Transverse colon (tissue), 4 donors: ENCODE data around the gene RBM8A. TPM values are rescaled to one million over a fixed set of nuclear protein-coding genes. Genes with fewer than 3 reads are reported as not detected.

Experiments
- DNase-seq: peaks from one replicate; pipeline ENCODE4 v3.0.0-alpha.2; 2019
- H3K27ac ChIP-seq, 4 donors: fragments of 200-600 bp; sonication (generic); 2 replicates each; pipeline ENCODE4 v1.5.1; 2016 to 2018; ENCODE audit warnings: inconsistent platforms in 4 of 4
- H3K27me3 ChIP-seq: fragments of 200-600 bp; sonication (generic); 2 replicates; pipeline ENCODE4 v1.5.1; 2017; ENCODE audit warnings: inconsistent platforms
- H3K36me3 ChIP-seq, 4 donors: fragments of 200-600 bp; sonication (generic); 2 replicates each; pipeline ENCODE4 v1.5.1; 2017 to 2019; ENCODE audit warnings: inconsistent platforms in 4 of 4
- H3K4me1 ChIP-seq, 4 donors: fragments of 200-600 bp; sonication (generic); 2 replicates each; pipeline ENCODE4 v1.5.1; 2017 to 2020; ENCODE audit warnings: inconsistent platforms in 4 of 4
- H3K4me3 ChIP-seq, 4 donors: fragments of 200-600 bp; sonication (generic); 1 replicate in 1 of 4; 2 replicates in 3 of 4; pipeline versions ENCODE4 v1.5.1 to v1.6.1; 2017 to 2019; ENCODE audit warnings: inconsistent platforms in 4 of 4
- H3K9me3 ChIP-seq, 2 donors: fragments of 200-600 bp; sonication (generic); 2 replicates each; pipeline ENCODE4 v1.5.1; 2017 to 2019; ENCODE audit warnings: inconsistent platforms in 2 of 2
- CTCF ChIP-seq, 5 experiments: fragments of 200-600 bp in 3 of 5; fragments of 450-650 bp in 2 of 5; sonication (generic) in 3 of 5; IDR thresholded peaks; 1 replicate in 2 of 5; 2 replicates in 3 of 5; pipeline ENCODE4 v1.5.1; 2016 to 2017; ENCODE audit warnings: antibody characterized with exemption in 5 of 5, inconsistent platforms in 3 of 5, mild to moderate bottlenecking in 2 of 5, moderate library complexity in 1 of 5
- EP300 ChIP-seq: sonication (generic); formaldehyde crosslinking; IDR thresholded peaks from one replicate; pipeline ENCODE4 v1.6.1; 2017; ENCODE audit warnings: antibody characterized with exemption, low read depth
- POLR2A ChIP-seq: fragments of 450-650 bp; IDR thresholded peaks from one replicate; pipeline ENCODE4 v1.6.1; 2016; ENCODE audit warnings: antibody characterized with exemption, mild to moderate bottlenecking, moderate library complexity
- POLR2AphosphoS5 ChIP-seq, 3 donors: sonication (generic); formaldehyde crosslinking; IDR thresholded peaks; one replicate each; pipeline ENCODE4 v1.6.1; 2016; ENCODE audit warnings: antibody characterized with exemption in 3 of 3
- WGBS, 2 donors: methylation state at CpG; one replicate each; pipeline ENCODE4 v1.1.5; 2018; ENCODE audit warnings: low coverage in 1 of 2; 5-methylcytosine and 5-hydroxymethylcytosine counted together
- in situ Hi-C, 4 donors: fragments of 200-750 bp; cut with MboI; loops; one replicate each; pipeline versions ENCODE4 v1.15.0 to v1.15.1; 2017; ENCODE audit warnings: low sequenced_read_pairs in 3 of 4, low pct_ligation_motif_present in 1 of 4, low pct_unique_long_range_greater_than_20kb in 1 of 4
- intact Hi-C: fragments of 100-400 bp; cut with DNase I; formaldehyde crosslinking; loops from one replicate; pipeline ENCODE4 v1.15.1; 2023; ENCODE audit warnings: low total_unique reads
- total RNA-seq, 4 donors: library from RNA; depleted of rRNA; stranded (reverse); fragments of >200 nt; gene quantifications; one replicate each; pipeline ENCODE4 v1.1.0, GENCODE V29; 2016

RBM8A gene
- 100 to 1,000 TPM in 2 of 4 donors, 10 to 100 TPM in 2; 23.6 to 122 (median 99.1) TPM for total RNA-seq

DNA sequence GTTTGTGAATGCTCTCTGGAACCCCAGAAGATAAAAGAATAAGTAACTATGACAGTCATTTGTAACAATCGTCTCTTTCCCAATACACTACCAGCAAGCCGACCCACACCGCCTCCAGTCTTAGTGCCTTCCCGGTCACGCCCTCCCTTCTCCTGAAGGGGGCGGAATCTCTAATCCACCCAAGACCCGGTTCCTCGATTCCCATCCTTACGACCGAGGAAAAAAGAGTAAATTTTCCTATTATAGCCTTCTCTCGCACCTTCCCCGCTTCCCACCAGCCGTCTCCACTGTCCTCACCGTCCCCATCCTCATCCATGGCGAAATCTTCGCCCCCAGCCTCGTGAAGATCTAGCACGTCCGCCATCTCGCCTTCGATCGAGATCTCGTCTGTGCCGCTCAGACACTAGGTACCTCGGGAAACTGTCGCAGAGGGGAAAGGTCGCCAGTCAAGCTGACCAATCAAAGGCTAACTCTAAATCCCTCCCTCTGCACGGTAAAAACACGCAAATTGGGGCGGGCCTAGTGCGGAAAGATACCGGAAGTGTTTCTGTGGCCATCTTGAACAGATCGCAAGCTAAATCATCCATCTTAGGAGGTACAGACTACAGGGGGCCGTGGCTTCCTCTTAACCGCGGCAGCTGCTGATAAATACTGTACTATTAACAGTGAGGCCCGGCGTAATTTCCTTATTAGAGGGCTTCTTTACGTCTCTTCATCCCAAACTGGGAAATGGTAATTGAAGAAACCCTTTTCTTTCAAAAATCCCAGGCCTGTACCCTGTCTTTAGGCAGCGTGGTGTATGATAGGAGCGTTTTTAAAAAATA, at the start of gene RBM8A:
TSS of gene RBM8A (minus strand) at position 422 of the 824 bp plus-strand sequence. CDS start at position 364, 58 bp downstream.
- TF ChIP-seq EP300 (no peak), POLR2AphosphoS5 (IDR thresholded peaks at IDR 0.05) (peak; percentile 100), CTCF (IDR thresholded peaks at IDR 0.05) (peak; percentile 64 to 93 (median 74)), POLR2A (peak; percentile 100)
- whole genome bisulfite sequencing, 2 donors = 0 to 1% methylated on average over 18 to 41 of the region's 41 CpGs
- Histone ChIP-seq H3K9me3 (no peaks in the 10 kb centered on the region), H3K36me3 (peaks cover 0 to 4% (median 0%) of the 10 kb centered on the region in 4 donors), H3K27me3 (no peaks in the 10 kb centered on the region), H3K4me1 (peaks cover 8 to 22% (median 10%) of the 10 kb centered on the region in 4 donors), H3K27ac (peak within 1 kb of the TSS; percentile 92 to 96 (median 95)), H3K4me3 (peak within 1 kb of the TSS; percentile 52 to 69 (median 66))
- intact Hi-C loops (no loop called here), in situ Hi-C loops (no loop called here)
- DNase-seq = peak; percentile 96

GRCh38 chr1:145977016-145977415, 49.7 kb upstream of the RBM8A start:
- WGBS, 2 donors = 67 to 72% methylated on average over 2 to 5 of the region's 5 CpGs
- in situ Hi-C loops = loop anchor here in 3 of 4 donors (5.0 to 10.0 kb wide), 2 partner anchors 35 to 48 kb away; partner anchors contain the start of gene HJV (in 1 of the 3)
- H3K4me3 ChIP-seq = no peak overlapping the region

GRCh38 chr1:145975216-145975615, 47.9 kb upstream of the RBM8A start:
- 82 to 100% methylated on average over 1 to 4 of the region's 4 CpGs for WGBS, 2 donors
- Histone ChIP-seq H3K27ac (no peak overlapping the region), H3K36me3 (no peaks in the 10 kb centered on the region), H3K9me3 (no peaks in the 10 kb centered on the region), H3K4me3 (no peak overlapping the region), H3K4me1 (peaks cover 18 to 29% (median 25%) of the 10 kb centered on the region in 4 donors), H3K27me3 (no peaks in the 10 kb centered on the region)
- in situ Hi-C loops (loop anchor here in 3 of 4 donors (5.0 to 10.0 kb wide), 2 partner anchors 37 to 50 kb away; partner anchors contain the start of gene HJV (in 1 of the 3)), intact Hi-C loops (no loop called here)
- TF ChIP-seq EP300 (no peak), CTCF (IDR thresholded peaks at IDR 0.05) (no peak), POLR2A (no peak), POLR2AphosphoS5 (IDR thresholded peaks at IDR 0.05) (no peak)
- DNase-seq = no peak

More at GRCh38 chr1:145977016-145977415, 49.7 kb upstream of the RBM8A start:
- TF ChIP-seq POLR2A (no peak), EP300 (no peak), CTCF (IDR thresholded peaks at IDR 0.05) (no peak), POLR2AphosphoS5 (IDR thresholded peaks at IDR 0.05) (no peak)
- intact Hi-C loops = loop anchor here (2.0 kb wide), 1 partner anchor 36 kb away; no protein-coding TSS in a partner anchor
- Histone ChIP-seq H3K4me1 (peaks cover 34 to 47% (median 39%) of the 10 kb centered on the region in 4 donors), H3K27ac (peak overlapping the region; percentile 97 to 99 (median 98)), H3K36me3 (no peaks in the 10 kb centered on the region), H3K27me3 (no peaks in the 10 kb centered on the region), H3K9me3 (no peaks in the 10 kb centered on the region)
- no peak for DNase-seq

DNA sequence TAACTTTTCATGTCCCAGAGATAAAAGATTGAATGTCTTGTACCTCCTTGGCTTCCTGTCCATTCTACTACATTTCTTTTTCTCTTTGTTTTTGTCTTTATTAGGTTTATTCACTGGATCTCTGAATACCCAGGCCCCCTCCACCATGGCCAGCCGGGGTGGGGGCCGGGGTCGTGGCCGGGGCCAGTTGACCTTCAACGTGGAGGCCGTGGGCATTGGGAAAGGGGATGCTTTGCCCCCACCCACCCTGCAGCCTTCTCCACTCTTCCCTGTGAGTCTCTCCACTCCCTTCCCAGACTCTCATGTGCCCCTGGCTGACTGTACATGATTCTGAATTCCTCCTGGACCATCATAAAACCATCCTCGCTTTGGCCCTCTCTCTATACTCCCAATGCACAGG, 47.4 kb upstream of the RBM8A start:
- H3K9me3 ChIP-seq = no peaks in the 10 kb centered on the region
- intact Hi-C loops = no loop called here
- in situ Hi-C loops = loop anchor here in 3 of 4 donors (5.0 to 10.0 kb wide), 2 partner anchors 38 to 50 kb away; partner anchors contain the start of gene HJV (in 1 of the 3)
- H3K4me3 ChIP-seq = no peak overlapping the region
- H3K27ac ChIP-seq = no peak overlapping the region
- no peaks in the 10 kb centered on the region for H3K27me3 ChIP-seq
- H3K36me3 ChIP-seq = no peaks in the 10 kb centered on the region
- TF ChIP-seq CTCF (IDR thresholded peaks at IDR 0.05) (no peak), POLR2AphosphoS5 (IDR thresholded peaks at IDR 0.05) (no peak), POLR2A (no peak), EP300 (no peak)
- H3K4me1 ChIP-seq = peaks cover 13 to 24% (median 20%) of the 10 kb centered on the region in 4 donors
- WGBS, 2 donors = 85 to 91% methylated on average over 6 to 7 of the region's 7 CpGs
- no peak for DNase-seq
